ENCODE measurements around the gene BCLAF1. TPM values are rescaled to one million over a fixed set of nuclear protein-coding genes. Genes with fewer than 3 reads are reported as not detected.

The BCLAF1 gene
- polyA plus RNA-seq, 1 donor (not counting 4 experiments of a cell fraction or from before 2014, with no cell fraction given), result 80.3 TPM

DNA sequence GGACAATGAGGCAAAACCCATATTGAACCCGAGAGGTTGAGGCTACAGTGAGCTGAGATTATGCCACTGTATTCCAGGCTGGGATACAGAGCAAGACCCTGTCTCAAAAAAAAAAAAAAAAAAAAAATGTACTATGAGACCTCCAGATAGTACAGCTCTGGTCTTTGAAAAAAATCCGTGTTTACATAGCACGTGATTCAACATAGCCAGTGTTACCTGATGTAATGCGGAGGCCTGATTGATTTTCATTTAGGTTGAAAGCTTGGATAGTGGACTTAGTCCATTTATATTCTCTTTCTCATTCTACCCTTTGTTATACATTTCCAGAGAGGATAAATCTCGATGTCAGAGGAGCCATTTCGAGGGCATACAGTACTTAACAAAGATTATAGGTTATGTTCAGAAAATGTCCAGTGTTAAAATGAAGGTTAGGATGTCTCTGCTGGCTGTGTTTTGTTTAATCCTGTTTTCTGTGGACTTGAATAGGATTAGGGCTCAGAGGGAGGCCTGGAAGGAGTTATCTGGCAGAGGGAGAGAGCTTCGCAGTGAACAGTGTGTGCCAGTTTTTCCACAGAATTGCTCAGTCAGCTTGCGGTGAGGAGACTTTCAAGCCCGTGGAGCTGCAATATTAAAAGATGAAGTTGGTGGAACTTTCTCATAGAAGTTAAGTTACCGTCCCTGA is 33.9 kb upstream of the BCLAF1 start:
- Histone ChIP-seq H3K9me3 (ENCODE audit: control insufficient read depth, low read depth, low read length) (no peaks in the 10 kb centered on the region), H3K79me2 (ENCODE audit: control insufficient read depth, insufficient read depth, low read length) (no peaks in the 10 kb centered on the region), H3K9me1 (ENCODE audit: control insufficient read depth, extremely low read depth, insufficient read depth, low read length) (no peaks in the 10 kb centered on the region), H3K4me1 (ENCODE audit: control insufficient read depth, extremely low read depth, insufficient read depth, low read length) (no peaks in the 10 kb centered on the region), H3K36me3 (ENCODE audit: control insufficient read depth in 2 of 2, extremely low read depth in 1 of 2, insufficient read depth in 2 of 2, low read length in 2 of 2) (no peaks in the 10 kb centered on the region), H3K27me3 (ENCODE audit: control insufficient read depth, extremely low read depth, insufficient read depth, low read length) (no peaks in the 10 kb centered on the region), H3K9ac (ENCODE audit: control insufficient read depth, extremely low read depth, insufficient read depth, low read length) (no peak overlapping the region), H2AFZ (ENCODE audit: control insufficient read depth, low read length) (peak overlapping the region; percentile 16), H3K4me3 (ENCODE audit: control insufficient read depth in 2 of 3, extremely low read depth in 1 of 3, insufficient read depth in 2 of 3, low read depth in 1 of 3, low read length in 3 of 3) (no peak overlapping the region), H4K20me1 (ENCODE audit: control insufficient read depth, extremely low read depth, insufficient read depth, low read length) (no peaks in the 10 kb centered on the region), H3K27ac (ENCODE audit: control insufficient read depth, insufficient read depth, low read length) (no peak overlapping the region), H3K4me2 (ENCODE audit: control insufficient read depth, extremely low read depth, insufficient read depth, low read depth, low read length) (no peak overlapping the region)
- dilution Hi-C loops (cut with MboI; ENCODE audit: extremely low pct_ligation_motif_present, low sequenced_read_pairs), result no loop called here
- DNase-seq (ENCODE audit: low read depth, low spot score) (no peak), FAIRE-seq (no peak)
- TF ChIP-seq, protein P1, sequence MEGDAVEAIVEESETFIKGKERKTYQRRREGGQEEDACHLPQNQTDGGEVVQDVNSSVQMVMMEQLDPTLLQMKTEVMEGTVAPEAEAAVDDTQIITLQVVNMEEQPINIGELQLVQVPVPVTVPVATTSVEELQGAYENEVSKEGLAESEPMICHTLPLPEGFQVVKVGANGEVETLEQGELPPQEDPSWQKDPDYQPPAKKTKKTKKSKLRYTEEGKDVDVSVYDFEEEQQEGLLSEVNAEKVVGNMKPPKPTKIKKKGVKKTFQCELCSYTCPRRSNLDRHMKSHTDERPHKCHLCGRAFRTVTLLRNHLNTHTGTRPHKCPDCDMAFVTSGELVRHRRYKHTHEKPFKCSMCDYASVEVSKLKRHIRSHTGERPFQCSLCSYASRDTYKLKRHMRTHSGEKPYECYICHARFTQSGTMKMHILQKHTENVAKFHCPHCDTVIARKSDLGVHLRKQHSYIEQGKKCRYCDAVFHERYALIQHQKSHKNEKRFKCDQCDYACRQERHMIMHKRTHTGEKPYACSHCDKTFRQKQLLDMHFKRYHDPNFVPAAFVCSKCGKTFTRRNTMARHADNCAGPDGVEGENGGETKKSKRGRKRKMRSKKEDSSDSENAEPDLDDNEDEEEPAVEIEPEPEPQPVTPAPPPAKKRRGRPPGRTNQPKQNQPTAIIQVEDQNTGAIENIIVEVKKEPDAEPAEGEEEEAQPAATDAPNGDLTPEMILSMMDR (optimal IDR thresholded peaks at IDR 0.05 in 1 of 3, IDR thresholded peaks at IDR 0.05 in 1 of 3, conservative IDR thresholded peaks at IDR 0.05 in 1 of 3; ENCODE audit: extremely low read depth in 1 of 3, insufficient read depth in 2 of 3, low read length in 3 of 3), result no peak
- TF ChIP-seq EZH2 (IDR thresholded peaks at IDR 0.05; ENCODE audit: low read length), result no peak

DNA sequence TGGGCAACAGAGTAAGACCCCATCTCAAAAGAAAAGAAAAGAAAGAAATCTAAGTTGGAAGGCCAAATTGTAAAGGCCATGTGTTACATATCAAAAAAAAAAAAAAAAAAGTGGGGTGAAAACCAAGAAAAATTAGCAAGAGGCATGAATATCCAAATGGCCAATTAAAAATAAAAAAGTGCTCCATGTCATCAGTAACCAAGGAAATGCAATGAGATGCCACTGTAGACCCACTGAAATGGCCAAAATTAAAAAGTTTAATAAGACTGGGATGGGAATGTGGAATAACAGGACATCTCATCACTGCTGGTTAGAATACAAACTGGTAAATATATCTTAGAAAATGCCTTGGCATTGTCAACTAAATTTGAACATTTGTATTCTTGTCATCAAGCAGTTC is 30.1 kb upstream of the BCLAF1 start:
- Histone ChIP-seq H4K20me1 (ENCODE audit: control insufficient read depth, extremely low read depth, insufficient read depth, low read length) (no peaks in the 10 kb centered on the region), H3K27ac (ENCODE audit: control insufficient read depth, insufficient read depth, low read length) (no peak overlapping the region), H3K4me2 (ENCODE audit: control insufficient read depth, extremely low read depth, insufficient read depth, low read depth, low read length) (no peak overlapping the region), H3K36me3 (ENCODE audit: control insufficient read depth in 2 of 2, extremely low read depth in 1 of 2, insufficient read depth in 2 of 2, low read length in 2 of 2) (no peaks in the 10 kb centered on the region), H3K4me3 (ENCODE audit: control insufficient read depth in 2 of 3, extremely low read depth in 1 of 3, insufficient read depth in 2 of 3, low read depth in 1 of 3, low read length in 3 of 3) (no peak overlapping the region), H3K9me3 (ENCODE audit: control insufficient read depth, low read depth, low read length) (no peaks in the 10 kb centered on the region), H3K79me2 (ENCODE audit: control insufficient read depth, insufficient read depth, low read length) (no peaks in the 10 kb centered on the region), H3K9ac (ENCODE audit: control insufficient read depth, extremely low read depth, insufficient read depth, low read length) (no peak overlapping the region), H2AFZ (ENCODE audit: control insufficient read depth, low read length) (no peak overlapping the region), H3K27me3 (ENCODE audit: control insufficient read depth, extremely low read depth, insufficient read depth, low read length) (no peaks in the 10 kb centered on the region), H3K9me1 (ENCODE audit: control insufficient read depth, extremely low read depth, insufficient read depth, low read length) (no peaks in the 10 kb centered on the region), H3K4me1 (ENCODE audit: control insufficient read depth, extremely low read depth, insufficient read depth, low read length) (no peaks in the 10 kb centered on the region)
- dilution Hi-C loops (cut with MboI; ENCODE audit: extremely low pct_ligation_motif_present, low sequenced_read_pairs), result no loop called here
- TF ChIP-seq EZH2 (IDR thresholded peaks at IDR 0.05; ENCODE audit: low read length), result no peak
- TF ChIP-seq, protein P1 (optimal IDR thresholded peaks at IDR 0.05 in 1 of 3, IDR thresholded peaks at IDR 0.05 in 1 of 3, conservative IDR thresholded peaks at IDR 0.05 in 1 of 3; ENCODE audit: extremely low read depth in 1 of 3, insufficient read depth in 2 of 3, low read length in 3 of 3), result no peak
- FAIRE-seq (no peak), DNase-seq (ENCODE audit: low read depth, low spot score) (no peak)

Measured in keratinocyte (primary cell).